Lower lobe of right lung (tissue), 2 donors: Measurements from ENCODE around the gene ADRB2. TPM values are rescaled to one million over a fixed set of nuclear protein-coding genes. Genes with fewer than 3 reads are reported as not detected.

Experiments used
- ATAC-seq, 2 donors: fragments of 200-7000 bp; cut with Tn5 transposase; one replicate each; pipeline ENCODE4 v1.9.1; 2020 to 2022; ENCODE audit warnings: mild to moderate bottlenecking in 2 of 2, moderate library complexity in 2 of 2
- DNase-seq: peaks from one replicate; pipeline ENCODE4 v3.0.0-alpha.2; 2020
- H3K27ac ChIP-seq: fragments of 200-600 bp; one replicate; pipeline ENCODE4 v1.8.0; 2022
- H3K27me3 ChIP-seq: fragments of 200-600 bp; one replicate; pipeline ENCODE4 v1.8.0; 2022; ENCODE audit warnings: low read depth
- H3K36me3 ChIP-seq: fragments of 200-600 bp; one replicate; pipeline ENCODE4 v1.8.0; 2022; ENCODE audit warnings: mild to moderate bottlenecking
- H3K4me1 ChIP-seq: fragments of 200-600 bp; one replicate; pipeline ENCODE4 v1.8.0; 2022
- H3K4me3 ChIP-seq: fragments of 200-600 bp; one replicate; pipeline ENCODE4 v1.8.0; 2022; ENCODE audit warnings: mild to moderate bottlenecking
- H3K9me3 ChIP-seq: fragments of 200-600 bp; one replicate; pipeline ENCODE4 v1.8.0; 2022
- CTCF ChIP-seq: fragments of 200-600 bp; IDR thresholded peaks from one replicate; pipeline ENCODE4 v1.8.0; 2022; ENCODE audit warnings: antibody characterized with exemption, mild to moderate bottlenecking
- intact Hi-C: fragments of 100-400 bp; cut with DNase I; formaldehyde crosslinking; loops from one replicate; pipeline ENCODE4 v1.11.0; 2022
- total RNA-seq: library from RNA; stranded (reverse); fragmentation: NEBNext Ultra II Directional; extraction: Animal tissue kit (Norgen Biotek cat#: 25700); gene quantifications from one replicate; pipeline ENCODE4 v1.2.1, GENCODE V29; 2021
- donor health status: DM: no; HTN: yes; CAD: no; lungs with severe emphysema.

ADRB2 gene
- total RNA-seq, 1 donor from 2014 or later, result 26.4 TPM

DNA sequence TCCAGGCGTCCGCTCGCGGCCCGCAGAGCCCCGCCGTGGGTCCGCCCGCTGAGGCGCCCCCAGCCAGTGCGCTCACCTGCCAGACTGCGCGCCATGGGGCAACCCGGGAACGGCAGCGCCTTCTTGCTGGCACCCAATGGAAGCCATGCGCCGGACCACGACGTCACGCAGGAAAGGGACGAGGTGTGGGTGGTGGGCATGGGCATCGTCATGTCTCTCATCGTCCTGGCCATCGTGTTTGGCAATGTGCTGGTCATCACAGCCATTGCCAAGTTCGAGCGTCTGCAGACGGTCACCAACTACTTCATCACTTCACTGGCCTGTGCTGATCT lies 294 bp downstream of the ADRB2 start:
- Histone ChIP-seq H3K9me3 (no peaks in the 10 kb centered on the region), H3K27me3 (no peaks in the 10 kb centered on the region), H3K27ac (peak overlapping the region; percentile 94), H3K4me1 (peaks cover 45% of the 10 kb centered on the region), H3K36me3 (no peaks in the 10 kb centered on the region), H3K4me3 (peak overlapping the region; percentile 71)
- ATAC-seq, result no peak
- TF ChIP-seq CTCF, result peak; percentile 3
- intact Hi-C loops, result no loop called here
- DNase-seq, result no peak

DNA sequence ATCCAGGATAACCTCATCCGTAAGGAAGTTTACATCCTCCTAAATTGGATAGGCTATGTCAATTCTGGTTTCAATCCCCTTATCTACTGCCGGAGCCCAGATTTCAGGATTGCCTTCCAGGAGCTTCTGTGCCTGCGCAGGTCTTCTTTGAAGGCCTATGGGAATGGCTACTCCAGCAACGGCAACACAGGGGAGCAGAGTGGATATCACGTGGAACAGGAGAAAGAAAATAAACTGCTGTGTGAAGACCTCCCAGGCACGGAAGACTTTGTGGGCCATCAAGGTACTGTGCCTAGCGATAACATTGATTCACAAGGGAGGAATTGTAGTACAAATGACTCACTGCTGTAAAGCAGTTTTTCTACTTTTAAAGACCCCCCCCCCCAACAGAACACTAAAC lies 1.3 kb downstream of the ADRB2 start:
- Histone ChIP-seq H3K36me3 (no peaks in the 10 kb centered on the region), H3K9me3 (no peaks in the 10 kb centered on the region), H3K27me3 (no peaks in the 10 kb centered on the region), H3K4me1 (peaks cover 55% of the 10 kb centered on the region), H3K4me3 (peak overlapping the region; percentile 71), H3K27ac (peak overlapping the region; percentile 94)
- intact Hi-C loops, result no loop called here
- ATAC-seq (no peak), DNase-seq (no peak)
- TF ChIP-seq CTCF, result no peak

DNA sequence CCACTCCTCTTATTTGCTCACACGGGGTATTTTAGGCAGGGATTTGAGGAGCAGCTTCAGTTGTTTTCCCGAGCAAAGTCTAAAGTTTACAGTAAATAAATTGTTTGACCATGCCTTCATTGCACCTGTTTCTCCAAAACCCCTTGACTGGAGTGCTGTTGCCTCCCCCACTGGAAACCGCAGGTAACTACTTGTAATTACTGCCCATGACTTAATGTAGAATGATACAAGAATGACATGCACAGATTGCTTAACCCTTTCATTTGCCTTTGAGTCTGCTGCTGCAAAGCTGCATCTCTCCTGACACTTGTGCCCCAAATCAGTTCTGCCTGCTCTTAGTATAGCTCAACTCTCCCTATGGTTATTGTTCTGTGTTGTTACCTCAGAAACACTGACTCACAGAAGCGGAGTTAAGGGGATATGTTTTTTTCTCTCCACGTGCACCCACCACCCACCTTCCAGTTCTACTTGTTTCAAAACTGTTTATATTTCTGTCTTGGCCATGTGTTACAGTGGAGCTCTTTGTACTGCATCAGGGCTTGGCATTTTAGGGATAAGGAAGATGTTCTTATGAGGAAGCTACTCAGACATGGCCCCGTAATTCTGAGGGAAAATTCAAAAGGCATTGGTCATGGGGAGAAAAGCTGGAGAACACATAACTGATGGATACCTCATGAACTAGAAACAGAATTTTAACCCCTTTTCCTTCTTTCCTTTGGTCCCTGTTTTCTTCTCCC lies 2.3 kb downstream of the ADRB2 start:
- TF ChIP-seq CTCF, result peak; percentile 20
- peak overlapping the region; percentile 94 for H3K27ac ChIP-seq
- H3K4me3 ChIP-seq, result peak overlapping the region; percentile 71
- H3K4me1 ChIP-seq, result peaks cover 65% of the 10 kb centered on the region
- H3K36me3 ChIP-seq, result peaks cover under 1% of the 10 kb centered on the region
- intact Hi-C loops, result no loop called here
- no peak for DNase-seq
- no peaks in the 10 kb centered on the region for H3K9me3 ChIP-seq
- no peak for ATAC-seq
- H3K27me3 ChIP-seq, result no peaks in the 10 kb centered on the region

- ATAC-seq (no peak), DNase-seq (no peak)
- Histone ChIP-seq H3K36me3 (peaks cover 4% of the 10 kb centered on the region), H3K27ac (peak overlapping the region; percentile 94), H3K27me3 (no peaks in the 10 kb centered on the region), H3K4me1 (peaks cover 69% of the 10 kb centered on the region), H3K4me3 (peak overlapping the region; percentile 71), H3K9me3 (no peaks in the 10 kb centered on the region)
- no peak for TF ChIP-seq CTCF
- intact Hi-C loops, result no loop called here
These were observed 2.8 kb downstream of the ADRB2 start for GRCh38 chr5:148829248-148829594.

DNA sequence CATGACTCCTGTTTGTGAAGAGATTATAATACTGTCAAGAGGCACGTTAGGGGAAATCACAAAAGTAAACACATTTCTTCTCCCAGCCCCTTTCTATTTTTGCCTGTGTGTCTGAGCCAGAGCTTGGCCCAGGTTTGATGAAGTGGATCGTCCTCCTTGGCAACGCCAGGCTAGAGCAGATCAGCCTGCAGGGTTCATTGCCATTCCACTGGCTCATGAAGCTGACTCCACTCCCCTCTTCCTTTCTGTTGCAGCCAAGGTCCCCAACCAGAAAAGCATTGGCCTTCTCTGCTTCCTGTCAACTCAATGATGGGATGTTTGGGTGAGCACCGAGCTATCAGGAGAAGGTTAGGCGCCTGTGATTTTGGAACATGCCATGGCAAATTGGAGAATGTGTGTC lies 3.3 kb downstream of the ADRB2 start:
- peak overlapping the region; percentile 71 for H3K4me3 ChIP-seq
- no peak for TF ChIP-seq CTCF
- H3K4me1 ChIP-seq, result peaks cover 69% of the 10 kb centered on the region
- no peak for DNase-seq
- ATAC-seq, result no peak
- intact Hi-C loops, result no loop called here
- no peaks in the 10 kb centered on the region for H3K9me3 ChIP-seq
- H3K27ac ChIP-seq, result peak overlapping the region; percentile 94
- no peaks in the 10 kb centered on the region for H3K27me3 ChIP-seq
- peaks cover 4% of the 10 kb centered on the region for H3K36me3 ChIP-seq
